ENCODE data around the gene TCF7L1.
"Not testable (repeated sequence)": the region's sequence is repeated elsewhere in the genome, so short reads cannot be mapped to it uniquely, and the experiment has no call there.

The TCF7L1 gene

GRCh38 chr2:85132397-85132796, 795 bp upstream of the TCF7L1 start:
- DNase-seq, result no peak

GRCh38 chr2:85133751-85134254, 611 bp downstream of the TCF7L1 start:
- DNase-seq, result no peak

GRCh38 chr2:85134255-85134895, 1.2 kb downstream of the TCF7L1 start:
- no peak for DNase-seq

- DNase-seq, result no peak
These were observed 1.9 kb downstream of the TCF7L1 start for GRCh38 chr2:85134896-85135659.

GRCh38 chr2:85135660-85135914, 2.4 kb downstream of the TCF7L1 start:
- no peak for DNase-seq

- DNase-seq, result no peak
These were observed 4.0 kb downstream of the TCF7L1 start for GRCh38 chr2:85137156-85137555.

- no peak for DNase-seq
These were observed 10.4 kb downstream of the TCF7L1 start for GRCh38 chr2:85143463-85144082.

GRCh38 chr2:85145116-85145820, 12.1 kb downstream of the TCF7L1 start:
- DNase-seq, result no peak

GRCh38 chr2:85148190-85148589, 15.0 kb downstream of the TCF7L1 start:
- DNase-seq, result no peak

- DNase-seq, result no peak
These were observed 17.8 kb downstream of the TCF7L1 start for GRCh38 chr2:85151026-85151425.

GRCh38 chr2:85152895-85153294, 19.7 kb downstream of the TCF7L1 start:
- DNase-seq, result no peak

- no peak for DNase-seq
These were observed 21.0 kb downstream of the TCF7L1 start for GRCh38 chr2:85154048-85154753.

GRCh38 chr2:85155082-85155481, 21.9 kb downstream of the TCF7L1 start:
- DNase-seq, result not testable (repeated sequence)

GRCh38 chr2:85156153-85156552, 23.0 kb downstream of the TCF7L1 start:
- no peak for DNase-seq

- no peak for DNase-seq
These were observed 23.4 kb downstream of the TCF7L1 start for GRCh38 chr2:85156619-85157018.

GRCh38 chr2:85157345-85157744, 24.2 kb downstream of the TCF7L1 start:
- DNase-seq, result no peak

GRCh38 chr2:85158559-85159273, 25.5 kb downstream of the TCF7L1 start:
- no peak for DNase-seq

- no peak for DNase-seq
These were observed 26.4 kb downstream of the TCF7L1 start for GRCh38 chr2:85159589-85159988.

GRCh38 chr2:85160966-85161960, 28.1 kb downstream of the TCF7L1 start:
- no peak for DNase-seq

- DNase-seq, result no peak
These were observed 29.6 kb downstream of the TCF7L1 start for GRCh38 chr2:85162746-85163301.

- no peak for DNase-seq
These were observed 30.5 kb downstream of the TCF7L1 start for GRCh38 chr2:85163675-85164074.

Data from GF-D8 (cell line).